Measurements from ENCODE around the gene IQCK.

- no peak for TF ChIP-seq CTCF (IDR thresholded peaks at IDR 0.05)
- no peak for TF ChIP-seq EP300 (IDR thresholded peaks at IDR 0.05)
- TF ChIP-seq POLR2A (IDR thresholded peaks at IDR 0.05) = no peak
Measured at GRCh38 chr16:19771796-19772195, 53.7 kb downstream of the IQCK start.

Data from stomach (tissue), 4 donors.